SU-DHL-6 (cell line): Measurements from ENCODE around the gene ANAPC4.

Source experiments
- EZH2phosphoT487 ChIP-seq: fragments of 200-600 bp; sonication (generic), shearing (Covaris generic); conservative IDR thresholded peaks from 2 replicates; pipeline ENCODE4 v1.6.1; 2018; ENCODE audit warnings: mild to moderate bottlenecking, antibody characterized with exemption, low read length, moderate library complexity, mixed read lengths
- TF ChIP-seq, protein P1 (sequence below): fragments of 200-600 bp; sonication (generic); IDR thresholded peaks from one replicate; pipeline ENCODE4 v1.5.1; 2017; ENCODE audit warnings: antibody characterized with exemption, mild to moderate bottlenecking, low read length, moderate library complexity; ENCODE audit not compliant: insufficient read depth, poor library complexity, severe bottlenecking

DNA sequence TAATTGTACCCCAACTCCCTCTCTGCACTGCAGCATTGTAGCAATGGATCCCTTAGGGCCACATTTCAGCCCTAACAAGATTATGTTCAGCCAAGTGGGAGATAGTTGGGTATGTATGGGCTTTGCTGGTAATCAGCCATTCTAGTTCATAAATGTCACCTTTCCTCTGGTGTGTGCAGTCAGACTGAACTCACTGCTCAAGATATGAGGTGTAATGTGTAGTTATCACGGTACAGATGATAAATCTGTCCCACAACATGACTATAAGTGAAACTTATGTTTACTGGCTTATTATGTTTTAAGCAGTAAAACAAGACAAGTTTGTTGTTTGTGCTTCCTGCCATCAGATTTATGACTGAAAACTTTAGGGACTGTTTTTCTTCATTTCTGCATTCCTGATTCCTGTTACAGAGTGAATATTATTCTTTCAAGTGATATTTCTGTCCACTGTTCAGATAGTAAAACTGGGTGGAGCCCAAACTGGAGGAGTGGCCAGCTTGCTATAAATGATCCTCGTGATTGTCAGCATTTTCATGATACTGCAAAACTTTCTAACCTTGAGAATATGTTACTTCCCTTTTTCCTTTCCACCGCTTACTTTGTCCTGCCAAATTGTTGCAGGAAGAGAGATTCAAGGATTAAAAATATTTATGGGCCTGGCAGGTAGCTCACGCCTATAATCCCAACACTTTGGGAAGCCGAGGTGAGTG, 44.9 kb downstream of the ANAPC4 start:
- TF ChIP-seq, protein P1, sequence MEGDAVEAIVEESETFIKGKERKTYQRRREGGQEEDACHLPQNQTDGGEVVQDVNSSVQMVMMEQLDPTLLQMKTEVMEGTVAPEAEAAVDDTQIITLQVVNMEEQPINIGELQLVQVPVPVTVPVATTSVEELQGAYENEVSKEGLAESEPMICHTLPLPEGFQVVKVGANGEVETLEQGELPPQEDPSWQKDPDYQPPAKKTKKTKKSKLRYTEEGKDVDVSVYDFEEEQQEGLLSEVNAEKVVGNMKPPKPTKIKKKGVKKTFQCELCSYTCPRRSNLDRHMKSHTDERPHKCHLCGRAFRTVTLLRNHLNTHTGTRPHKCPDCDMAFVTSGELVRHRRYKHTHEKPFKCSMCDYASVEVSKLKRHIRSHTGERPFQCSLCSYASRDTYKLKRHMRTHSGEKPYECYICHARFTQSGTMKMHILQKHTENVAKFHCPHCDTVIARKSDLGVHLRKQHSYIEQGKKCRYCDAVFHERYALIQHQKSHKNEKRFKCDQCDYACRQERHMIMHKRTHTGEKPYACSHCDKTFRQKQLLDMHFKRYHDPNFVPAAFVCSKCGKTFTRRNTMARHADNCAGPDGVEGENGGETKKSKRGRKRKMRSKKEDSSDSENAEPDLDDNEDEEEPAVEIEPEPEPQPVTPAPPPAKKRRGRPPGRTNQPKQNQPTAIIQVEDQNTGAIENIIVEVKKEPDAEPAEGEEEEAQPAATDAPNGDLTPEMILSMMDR, result no peak
- TF ChIP-seq EZH2phosphoT487, result no peak
